Stimulated activated CD8-positive, alpha-beta memory T cell treated with anti-CD3 and anti-CD28 coated beads, Interleukin-15, amount 100 ng/mL, for 1 hour (primary cell): ENCODE results near the gene ZNF628.

Experiments
- DNase-seq: peaks from one replicate; pipeline ENCODE4 v3.0.0-alpha.2; 2020; ENCODE audit warnings: low read depth

Gene ZNF628

GRCh38 chr19:55451163-55451964 is 25.1 kb upstream of the ZNF628 start:
- DNase-seq: no peak

- DNase-seq: no peak
Observed at GRCh38 chr19:55451965-55452748, 24.3 kb upstream of the ZNF628 start.

GRCh38 chr19:55452749-55453346 is 23.6 kb upstream of the ZNF628 start:
- no peak for DNase-seq

- no peak for DNase-seq
Observed at GRCh38 chr19:55453511-55454260, 22.7 kb upstream of the ZNF628 start.

GRCh38 chr19:55454787-55455243 is 21.6 kb upstream of the ZNF628 start:
- no peak for DNase-seq

- no peak for DNase-seq
Observed at GRCh38 chr19:55455576-55456235, 20.7 kb upstream of the ZNF628 start.

- no peak for DNase-seq
Observed at GRCh38 chr19:55456347-55456746, 20.1 kb upstream of the ZNF628 start.

GRCh38 chr19:55457683-55458457 is 18.5 kb upstream of the ZNF628 start:
- DNase-seq: no peak

GRCh38 chr19:55459551-55459949 is 16.9 kb upstream of the ZNF628 start:
- no peak for DNase-seq

- no peak for DNase-seq
Observed at GRCh38 chr19:55459950-55460657, 16.3 kb upstream of the ZNF628 start.

- DNase-seq: no peak
Observed at GRCh38 chr19:55460670-55461258, 15.7 kb upstream of the ZNF628 start.

GRCh38 chr19:55461259-55461973 is 15.0 kb upstream of the ZNF628 start, which contains the start of gene ISOC2:
ISOC2 (minus strand) TSS chr19:55461642; CDS start chr19:55456486, 5,156 bp downstream.
- peak; percentile 100 for DNase-seq

- no peak for DNase-seq
Observed at GRCh38 chr19:55461974-55462626, 14.3 kb upstream of the ZNF628 start.

- no peak for DNase-seq
Observed at GRCh38 chr19:55462722-55463121, 13.7 kb upstream of the ZNF628 start.

GRCh38 chr19:55463583-55464031 is 12.8 kb upstream of the ZNF628 start:
- DNase-seq: no peak

GRCh38 chr19:55464039-55464661 is 12.3 kb upstream of the ZNF628 start:
- DNase-seq: no peak

- no peak for DNase-seq
Observed at GRCh38 chr19:55464662-55465054, 11.8 kb upstream of the ZNF628 start, which contains the start of gene C19orf85. C19orf85 (minus strand) TSS chr19:55464751; CDS start chr19:55464554, 197 bp downstream.
